ENCODE data around the gene RIMBP2. TPM values are rescaled to one million over a fixed set of nuclear protein-coding genes. Genes with fewer than 3 reads are reported as not detected.

Gene RIMBP2
- total and polyA plus RNA-seq, 9 of the 15 experiments (the other 6 are each of a cell fraction or from before 2014, with no cell fraction given) = not detected

- TF ChIP-seq CTCF (IDR thresholded peaks at IDR 0.05 in 2 of 3, conservative IDR thresholded peaks at IDR 0.05 in 1 of 3; ENCODE audit: insufficient read depth in 2 of 3, low read depth in 1 of 3, low read length in 3 of 3) (no peak), ZNF282 (CRISPR knock-in tag; IDR thresholded peaks at IDR 0.05) (no peak), ELF1 (tag; IDR thresholded peaks at IDR 0.05) (peak; percentile 92), ZNF445 (CRISPR knock-in tag; IDR thresholded peaks at IDR 0.05; ENCODE audit: low read depth) (no peak), COPS2 (conservative IDR thresholded peaks at IDR 0.05) (no peak), ZNF23 (CRISPR knock-in tag; IDR thresholded peaks at IDR 0.05) (no peak), ETV6 (IDR thresholded peaks at IDR 0.05; ENCODE audit: borderline replicate concordance in 1 of 2, low read depth in 2 of 2, low read length in 1 of 2) (peak; percentile 92 to 97), ETV6 (CRISPR knock-in tag; IDR thresholded peaks at IDR 0.05; ENCODE audit: borderline replicate concordance) (peak; percentile 97), SNAPC5 (CRISPR knock-in tag; IDR thresholded peaks at IDR 0.05) (no peak), DLX4 (CRISPR knock-in tag; IDR thresholded peaks at IDR 0.05) (no peak), GATA2 (CRISPR knock-in tag; IDR thresholded peaks at IDR 0.05) (no peak), ZBTB11 (CRISPR knock-in tag; IDR thresholded peaks at IDR 0.05) (0 out of 6 replicates have a peak, but pooled peaks of 1 of the 3 experiments have one; percentile 27), ZNF76 (CRISPR knock-in tag; IDR thresholded peaks at IDR 0.05; ENCODE audit: borderline replicate concordance) (no peak), E2F8 (IDR thresholded peaks at IDR 0.05; ENCODE audit: low read depth, partially characterized antibody) (peak; percentile 81), NR2C1 (IDR thresholded peaks at IDR 0.05) (peak; percentile 84), NR2C1 (tag; IDR thresholded peaks at IDR 0.05) (peak; percentile 27; the same call in 1 of the 2 replicates), MAFG (tag; conservative IDR thresholded peaks at IDR 0.05) (no peak), ZNF165 (CRISPR knock-in tag; IDR thresholded peaks at IDR 0.05; ENCODE audit: borderline replicate concordance) (no peak)
Observed at GRCh38 chr12:130754234-130754901, 38.3 kb upstream of the RIMBP2 start (continued).

Data from K562 (cell line).